Mesothelial cell of epicardium (in vitro differentiated cells): Measurements from ENCODE around the gene CLK4. TPM values are rescaled to one million over a fixed set of nuclear protein-coding genes. Genes with fewer than 3 reads are reported as not detected.

Experiments used
- DNase-seq, 2 experiments: peaks; one replicate each; pipeline ENCODE4 v3.0.0; 2021; ENCODE audit warnings: low spot score in 2 of 2; ENCODE audit not compliant: unreplicated experiment in 2 of 2
- H3K27ac Mint-ChIP-seq: 2 replicates; pipeline ENCODE4 v1.8.0; 2021; ENCODE audit warnings: mixed read lengths
- H3K27me3 Mint-ChIP-seq: 2 replicates; pipeline ENCODE4 v1.8.0; 2021; ENCODE audit warnings: low read depth, mixed read lengths
- H3K36me3 Mint-ChIP-seq: 2 replicates; pipeline ENCODE4 v1.8.0; 2021; ENCODE audit warnings: mixed read lengths
- H3K4me1 Mint-ChIP-seq: 2 replicates; pipeline ENCODE4 v1.8.0; 2021; ENCODE audit warnings: mixed read lengths
- H3K4me3 Mint-ChIP-seq: 2 replicates; pipeline ENCODE4 v1.8.0; 2021; ENCODE audit warnings: mild to moderate bottlenecking, moderate library complexity, mixed read lengths
- H3K9me3 Mint-ChIP-seq: 2 replicates; pipeline ENCODE4 v1.8.0; 2021; ENCODE audit warnings: mixed read lengths
- total RNA-seq: library from RNA; stranded (reverse); gene quantifications from 3 replicates; pipeline ENCODE4 v1.2.1, GENCODE V29; 2021
- TF ChIP-seq, protein P1 (sequence below): fragments of 200-600 bp; sonication (generic); IDR thresholded peaks from one replicate; pipeline ENCODE4 v1.5.0; 2021; ENCODE audit warnings: antibody characterized with exemption; ENCODE audit not compliant: unreplicated experiment

Gene CLK4
- total RNA-seq, 1 donor from 2014 or later = 42.1 TPM

DNA sequence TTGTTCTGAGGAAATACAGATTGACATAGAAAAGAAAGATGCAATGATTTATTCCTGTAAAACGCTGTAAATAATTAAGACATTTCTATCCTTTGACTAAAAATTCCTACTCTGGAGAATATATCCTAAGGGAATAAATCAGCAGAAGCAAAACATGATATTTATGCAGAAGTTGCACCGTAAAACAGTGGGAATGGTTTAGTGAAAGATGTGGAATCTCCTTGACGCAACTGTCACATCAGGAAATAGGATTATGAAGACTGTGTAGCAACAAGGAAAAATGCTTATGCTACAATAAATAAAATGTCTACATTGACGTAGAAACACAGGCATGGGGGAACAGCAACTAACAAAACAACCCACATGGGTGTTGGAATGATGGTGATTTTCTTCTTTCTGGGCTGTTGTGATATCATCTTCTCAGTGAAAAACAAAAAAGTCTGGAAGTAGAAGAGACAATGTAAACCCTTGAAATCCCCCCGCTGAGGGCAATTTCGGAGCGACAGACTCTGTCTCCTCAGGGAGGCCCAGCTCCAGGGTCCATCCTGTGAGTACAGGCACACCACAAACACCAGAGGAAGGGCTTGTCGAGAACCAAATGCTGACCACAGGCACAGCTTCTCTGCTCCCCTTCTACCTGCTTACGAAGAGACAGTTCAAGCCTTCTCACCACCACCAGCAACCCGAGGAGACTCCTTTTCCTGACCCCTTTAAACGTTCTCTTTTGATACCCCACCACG is 61.9 kb downstream of the CLK4 start:
- no peak for DNase-seq
- H3K4me3 Mint-ChIP-seq = no peak overlapping the region
- H3K27ac Mint-ChIP-seq = peak overlapping the region; percentile 26
- H3K27me3 Mint-ChIP-seq = peaks cover 11% of the 10 kb centered on the region
- TF ChIP-seq, protein P1, sequence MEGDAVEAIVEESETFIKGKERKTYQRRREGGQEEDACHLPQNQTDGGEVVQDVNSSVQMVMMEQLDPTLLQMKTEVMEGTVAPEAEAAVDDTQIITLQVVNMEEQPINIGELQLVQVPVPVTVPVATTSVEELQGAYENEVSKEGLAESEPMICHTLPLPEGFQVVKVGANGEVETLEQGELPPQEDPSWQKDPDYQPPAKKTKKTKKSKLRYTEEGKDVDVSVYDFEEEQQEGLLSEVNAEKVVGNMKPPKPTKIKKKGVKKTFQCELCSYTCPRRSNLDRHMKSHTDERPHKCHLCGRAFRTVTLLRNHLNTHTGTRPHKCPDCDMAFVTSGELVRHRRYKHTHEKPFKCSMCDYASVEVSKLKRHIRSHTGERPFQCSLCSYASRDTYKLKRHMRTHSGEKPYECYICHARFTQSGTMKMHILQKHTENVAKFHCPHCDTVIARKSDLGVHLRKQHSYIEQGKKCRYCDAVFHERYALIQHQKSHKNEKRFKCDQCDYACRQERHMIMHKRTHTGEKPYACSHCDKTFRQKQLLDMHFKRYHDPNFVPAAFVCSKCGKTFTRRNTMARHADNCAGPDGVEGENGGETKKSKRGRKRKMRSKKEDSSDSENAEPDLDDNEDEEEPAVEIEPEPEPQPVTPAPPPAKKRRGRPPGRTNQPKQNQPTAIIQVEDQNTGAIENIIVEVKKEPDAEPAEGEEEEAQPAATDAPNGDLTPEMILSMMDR = no peak
- H3K4me1 Mint-ChIP-seq = peaks cover 19% of the 10 kb centered on the region
- H3K36me3 Mint-ChIP-seq = no peaks in the 10 kb centered on the region
- H3K9me3 Mint-ChIP-seq = no peaks in the 10 kb centered on the region

DNA sequence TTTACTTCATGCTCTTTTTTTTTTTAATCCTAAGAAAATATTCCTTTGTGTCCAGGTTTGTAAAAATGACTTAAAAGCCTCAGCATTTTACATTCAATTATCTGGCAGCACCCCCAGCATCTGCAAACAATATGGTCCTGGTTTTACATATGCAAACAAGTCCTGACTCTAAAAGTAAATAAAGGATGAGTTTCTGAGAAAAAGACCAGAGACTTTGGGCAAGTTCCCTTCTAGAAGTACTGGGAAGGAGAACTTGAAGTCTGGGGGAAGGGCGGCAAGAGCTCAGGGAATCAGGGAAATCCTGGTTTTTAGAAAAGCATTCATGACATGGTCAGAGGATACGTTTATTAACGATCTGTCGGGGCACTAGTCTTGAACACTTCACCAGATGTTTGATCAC is 62.5 kb downstream of the CLK4 start:
- peaks cover 15% of the 10 kb centered on the region for H3K27me3 Mint-ChIP-seq
- H3K36me3 Mint-ChIP-seq = no peaks in the 10 kb centered on the region
- no peaks in the 10 kb centered on the region for H3K9me3 Mint-ChIP-seq
- DNase-seq = no peak
- no peak overlapping the region for H3K4me3 Mint-ChIP-seq
- H3K4me1 Mint-ChIP-seq = peaks cover 19% of the 10 kb centered on the region
- TF ChIP-seq, protein P1 = no peak
- no peak overlapping the region for H3K27ac Mint-ChIP-seq

DNA sequence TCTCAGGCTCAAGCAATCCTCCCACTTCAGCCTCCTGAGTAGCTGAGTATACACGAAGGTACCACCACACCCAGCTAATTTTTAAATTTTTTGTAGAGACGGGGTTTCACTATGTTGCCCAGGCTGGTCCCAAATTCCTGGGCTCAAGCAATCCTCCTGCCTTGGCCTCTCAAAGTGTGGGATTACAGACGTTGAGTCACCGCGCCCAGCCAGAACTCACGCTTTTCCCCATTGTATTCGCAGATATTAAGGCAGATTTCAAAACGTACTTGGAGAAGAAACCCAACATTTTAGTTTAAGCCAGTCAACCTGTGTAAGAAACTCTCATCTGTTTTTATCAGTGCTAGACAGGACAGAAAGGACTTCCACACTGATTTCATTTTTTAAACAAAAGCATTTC is 63.2 kb downstream of the CLK4 start:
- DNase-seq = no peak
- no peaks in the 10 kb centered on the region for H3K36me3 Mint-ChIP-seq
- no peaks in the 10 kb centered on the region for H3K9me3 Mint-ChIP-seq
- TF ChIP-seq, protein P1 = no peak
- no peak overlapping the region for H3K27ac Mint-ChIP-seq
- H3K4me1 Mint-ChIP-seq = peaks cover 19% of the 10 kb centered on the region
- H3K27me3 Mint-ChIP-seq = peaks cover 20% of the 10 kb centered on the region
- H3K4me3 Mint-ChIP-seq = no peak overlapping the region

DNA sequence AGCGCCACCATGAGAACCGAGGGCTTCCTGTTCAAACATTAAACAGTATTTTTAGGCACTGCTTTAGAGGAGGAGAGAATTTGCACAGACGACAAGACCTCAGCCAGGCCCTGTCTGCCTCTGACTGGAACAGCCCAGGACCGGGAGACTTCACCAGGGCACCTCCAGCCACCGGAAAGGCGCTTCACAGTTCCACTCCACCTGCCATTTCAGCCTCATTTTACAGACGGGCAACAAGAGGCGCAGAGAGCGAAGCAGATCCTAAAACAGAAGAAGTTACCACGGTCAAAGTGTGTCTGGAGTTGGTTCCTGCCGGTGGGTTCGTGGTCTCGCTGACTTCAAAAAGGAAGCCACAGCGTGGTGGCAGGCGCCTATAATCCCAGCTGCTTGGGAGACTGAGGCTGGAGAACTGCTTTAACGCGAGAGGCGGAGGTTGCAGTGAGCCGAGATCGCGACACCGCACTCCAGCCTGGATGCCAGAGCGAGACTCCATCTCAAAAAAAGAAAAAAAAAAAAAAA is 65.0 kb downstream of the CLK4 start:
- no peak overlapping the region for H3K4me3 Mint-ChIP-seq
- TF ChIP-seq, protein P1 = no peak
- no peaks in the 10 kb centered on the region for H3K9me3 Mint-ChIP-seq
- peaks cover 20% of the 10 kb centered on the region for H3K27me3 Mint-ChIP-seq
- H3K27ac Mint-ChIP-seq = no peak overlapping the region
- H3K36me3 Mint-ChIP-seq = no peaks in the 10 kb centered on the region
- no peak for DNase-seq
- H3K4me1 Mint-ChIP-seq = peaks cover 19% of the 10 kb centered on the region

DNA sequence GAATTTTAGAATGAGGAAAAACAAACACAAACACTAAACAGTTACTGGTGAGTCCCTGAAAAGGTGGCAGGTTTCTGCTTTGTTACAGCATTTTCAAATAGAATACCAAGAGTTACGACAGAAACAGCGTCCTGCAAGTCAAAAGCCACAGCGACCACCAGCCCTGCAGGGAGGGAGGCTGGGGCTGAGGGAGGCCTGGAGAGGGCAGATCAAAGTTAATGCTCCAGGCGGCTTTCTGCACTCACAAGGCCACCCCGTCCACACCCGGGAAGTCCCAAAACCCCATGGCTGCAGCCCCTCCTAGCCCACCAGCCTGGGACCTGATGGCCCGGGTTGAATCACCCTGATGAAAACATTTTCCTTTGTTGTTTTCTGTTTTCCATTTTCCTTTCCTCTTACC is 65.9 kb downstream of the CLK4 start:
- Mint-ChIP-seq H3K36me3 (no peaks in the 10 kb centered on the region), H3K9me3 (no peaks in the 10 kb centered on the region), H3K27me3 (peaks cover 20% of the 10 kb centered on the region), H3K27ac (no peak overlapping the region), H3K4me3 (no peak overlapping the region), H3K4me1 (peaks cover 19% of the 10 kb centered on the region)
- TF ChIP-seq, protein P1 = no peak
- DNase-seq = no peak
